Keratinocyte (primary cell): ENCODE measurements around the gene AGFG2. TPM values are rescaled to one million over a fixed set of nuclear protein-coding genes. Genes with fewer than 3 reads are reported as not detected.

Experiments used
- DNase-seq: peaks from one replicate; pipeline ENCODE4 v3.0.0-alpha.2; 2011; ENCODE audit warnings: low read depth, missing footprints, low spot score
- FAIRE-seq: peaks from 2 replicates; lab custom pipeline; 2011; peaks lifted over from hg19 to GRCh38; lab: Jason Lieb, UNC
- H2AFZ ChIP-seq: 2 replicates; pipeline ENCODE4 v1.6.0; 2012; ENCODE audit warnings: low read length, control low read depth, inconsistent platforms; ENCODE audit not compliant: control insufficient read depth
- H3K27ac ChIP-seq: 2 replicates; pipeline ENCODE4 v1.5.1; 2011; ENCODE audit warnings: low read length; ENCODE audit not compliant: control insufficient read depth, insufficient read depth
- H3K27me3 ChIP-seq: 3 replicates; pipeline ENCODE4 v1.6.0; 2011; ENCODE audit warnings: low read length; ENCODE audit not compliant: control insufficient read depth, insufficient read depth; ENCODE audit errors: extremely low read depth
- H3K36me3 ChIP-seq, 2 experiments: 2 replicates in 1 of 2; 3 replicates in 1 of 2; pipeline ENCODE4 v1.5.1; 2011; ENCODE audit warnings: low read length in 2 of 2, mild to moderate bottlenecking in 1 of 2; ENCODE audit not compliant: control insufficient read depth in 2 of 2, insufficient read depth in 2 of 2; ENCODE audit errors: extremely low read depth in 1 of 2
- H3K4me1 ChIP-seq: 3 replicates; pipeline ENCODE4 v1.5.1; 2011; ENCODE audit warnings: low read length; ENCODE audit not compliant: control insufficient read depth, insufficient read depth; ENCODE audit errors: extremely low read depth
- H3K4me2 ChIP-seq: 3 replicates; pipeline ENCODE4 v1.6.0; 2011; ENCODE audit warnings: low read depth, low read length; ENCODE audit not compliant: control insufficient read depth, insufficient read depth; ENCODE audit errors: extremely low read depth
- H3K4me3 ChIP-seq, 3 experiments: fragments of 200-600 bp in 1 of 3; sonication (generic) in 1 of 3; 2 replicates in 2 of 3; 3 replicates in 1 of 3; pipeline ENCODE4 v1.5.1; 2011 to 2016; ENCODE audit warnings: low read length in 3 of 3, mild to moderate bottlenecking in 3 of 3, control low read depth in 2 of 3, inconsistent platforms in 1 of 3, low read depth in 1 of 3, mixed read lengths in 1 of 3, mixed run types in 1 of 3, moderate library complexity in 1 of 3; ENCODE audit not compliant: control insufficient read depth in 2 of 3, insufficient read depth in 2 of 3; ENCODE audit errors: extremely low read depth in 1 of 3
- H3K79me2 ChIP-seq: 2 replicates; pipeline ENCODE4 v1.6.0; 2012; ENCODE audit warnings: low read length; ENCODE audit not compliant: control insufficient read depth, insufficient read depth
- H3K9ac ChIP-seq: 3 replicates; pipeline ENCODE4 v1.6.0; 2011; ENCODE audit warnings: low read length; ENCODE audit not compliant: control insufficient read depth, insufficient read depth; ENCODE audit errors: extremely low read depth
- H3K9me1 ChIP-seq: 3 replicates; pipeline ENCODE4 v1.6.0; 2011; ENCODE audit warnings: low read length; ENCODE audit not compliant: control insufficient read depth, insufficient read depth; ENCODE audit errors: extremely low read depth
- H3K9me3 ChIP-seq: 2 replicates; pipeline ENCODE4 v1.5.1; 2012; ENCODE audit warnings: low read depth, low read length; ENCODE audit not compliant: control insufficient read depth
- H4K20me1 ChIP-seq: 3 replicates; pipeline ENCODE4 v1.6.0; 2011; ENCODE audit warnings: low read length; ENCODE audit not compliant: control insufficient read depth, insufficient read depth; ENCODE audit errors: extremely low read depth
- EZH2 ChIP-seq: IDR thresholded peaks from one replicate; pipeline ENCODE4 v1.6.1; 2012; ENCODE audit warnings: inconsistent platforms, mild to moderate bottlenecking, low read length, moderate library complexity
- dilution Hi-C: fragments of 300-500 bp; cut with MboI; formaldehyde crosslinking; loops from one replicate; pipeline ENCODE4 v1.7.0; 2020; ENCODE audit warnings: low sequenced_read_pairs; ENCODE audit not compliant: extremely low pct_ligation_motif_present
- polyA plus RNA-seq, 5 experiments: library from polyadenylated mRNA; depleted of rRNA in 3 of 5; stranded (reverse) in 3 of 5; stranded (forward) in 1 of 5; unstranded in 1 of 5; fragments of >200 nt; gene quantifications; 1 replicate in 1 of 5; 2 replicates in 3 of 5; 3 replicates in 1 of 5; pipeline versions ENCODE4 v1.2.1 to v1.2.3, GENCODE V29; 2011 to 2012; ENCODE audit warnings: missing spikeins in 2 of 5, low read depth in 1 of 5, low replicate concordance in 1 of 5
- TF ChIP-seq, protein P1 (sequence below), 3 experiments: IDR thresholded peaks in 1 of 3; conservative IDR thresholded peaks in 1 of 3; optimal IDR thresholded peaks in 1 of 3; 2 replicates in 2 of 3; 3 replicates in 1 of 3; pipeline versions ENCODE3 to v1.5.1; 2011; ENCODE audit warnings: low read length in 3 of 3, mild to moderate bottlenecking in 3 of 3, moderate library complexity in 2 of 3, control low read depth in 1 of 3, inconsistent platforms in 1 of 3; ENCODE audit not compliant: insufficient read depth in 2 of 3; ENCODE audit errors: extremely low read depth in 1 of 3

AGFG2 gene
- polyA plus RNA-seq, 1 donor (not counting 4 experiments of a cell fraction or from before 2014, with no cell fraction given): 3.4 TPM

DNA sequence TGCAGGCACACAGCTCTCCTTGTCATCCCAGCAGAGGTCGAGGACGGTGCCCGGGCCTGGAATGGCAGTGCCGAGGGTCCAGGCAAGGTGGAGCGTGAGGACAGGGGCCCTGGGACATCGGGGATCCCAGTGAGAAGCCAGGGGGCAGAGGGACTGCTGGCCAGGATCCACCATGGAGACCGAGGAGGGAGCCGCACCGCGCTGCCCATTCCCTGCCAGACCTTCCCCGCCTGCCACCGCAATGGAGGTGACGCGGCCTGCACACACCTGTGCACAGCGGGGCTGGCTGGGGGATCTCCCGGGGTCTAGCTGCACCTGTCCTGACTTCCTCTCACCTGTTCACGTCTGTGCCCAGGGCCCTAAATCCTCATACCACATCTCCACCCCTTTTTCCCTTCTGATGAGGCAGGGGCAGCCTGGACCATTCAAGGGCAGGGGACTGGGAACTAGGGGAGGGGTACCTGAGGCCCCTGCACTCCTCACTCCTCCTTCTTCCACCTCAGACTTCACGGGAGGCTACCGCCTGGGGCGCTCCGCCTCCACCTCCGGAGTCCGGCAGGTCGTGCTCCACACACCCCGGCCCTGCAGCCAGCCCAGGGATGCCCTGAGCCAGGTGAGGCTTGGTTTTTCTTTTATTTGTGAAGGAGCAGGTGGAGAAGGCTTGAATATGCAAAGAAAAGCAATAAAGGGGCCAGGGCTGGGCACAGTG, 48.4 kb upstream of the AGFG2 start:
- no peak overlapping the region for H3K27ac ChIP-seq
- H4K20me1 ChIP-seq: no peaks in the 10 kb centered on the region
- dilution Hi-C loops: no loop called here
- H3K4me3 ChIP-seq: no peak overlapping the region
- no peaks in the 10 kb centered on the region for H3K36me3 ChIP-seq
- no peaks in the 10 kb centered on the region for H3K9me3 ChIP-seq
- H3K9ac ChIP-seq: no peak overlapping the region
- H3K9me1 ChIP-seq: no peaks in the 10 kb centered on the region
- no peak overlapping the region for H3K4me2 ChIP-seq
- H3K27me3 ChIP-seq: no peaks in the 10 kb centered on the region
- no peak for DNase-seq
- no peak for FAIRE-seq
- peaks cover 12% of the 10 kb centered on the region for H3K4me1 ChIP-seq
- no peak overlapping the region for H2AFZ ChIP-seq
- TF ChIP-seq, protein P1, sequence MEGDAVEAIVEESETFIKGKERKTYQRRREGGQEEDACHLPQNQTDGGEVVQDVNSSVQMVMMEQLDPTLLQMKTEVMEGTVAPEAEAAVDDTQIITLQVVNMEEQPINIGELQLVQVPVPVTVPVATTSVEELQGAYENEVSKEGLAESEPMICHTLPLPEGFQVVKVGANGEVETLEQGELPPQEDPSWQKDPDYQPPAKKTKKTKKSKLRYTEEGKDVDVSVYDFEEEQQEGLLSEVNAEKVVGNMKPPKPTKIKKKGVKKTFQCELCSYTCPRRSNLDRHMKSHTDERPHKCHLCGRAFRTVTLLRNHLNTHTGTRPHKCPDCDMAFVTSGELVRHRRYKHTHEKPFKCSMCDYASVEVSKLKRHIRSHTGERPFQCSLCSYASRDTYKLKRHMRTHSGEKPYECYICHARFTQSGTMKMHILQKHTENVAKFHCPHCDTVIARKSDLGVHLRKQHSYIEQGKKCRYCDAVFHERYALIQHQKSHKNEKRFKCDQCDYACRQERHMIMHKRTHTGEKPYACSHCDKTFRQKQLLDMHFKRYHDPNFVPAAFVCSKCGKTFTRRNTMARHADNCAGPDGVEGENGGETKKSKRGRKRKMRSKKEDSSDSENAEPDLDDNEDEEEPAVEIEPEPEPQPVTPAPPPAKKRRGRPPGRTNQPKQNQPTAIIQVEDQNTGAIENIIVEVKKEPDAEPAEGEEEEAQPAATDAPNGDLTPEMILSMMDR (optimal IDR thresholded peaks at IDR 0.05 in 1 of 3, IDR thresholded peaks at IDR 0.05 in 1 of 3, conservative IDR thresholded peaks at IDR 0.05 in 1 of 3; ENCODE audit: extremely low read depth in 1 of 3, insufficient read depth in 2 of 3, low read length in 3 of 3): no peak
- TF ChIP-seq EZH2: no peak
- no peaks in the 10 kb centered on the region for H3K79me2 ChIP-seq

DNA sequence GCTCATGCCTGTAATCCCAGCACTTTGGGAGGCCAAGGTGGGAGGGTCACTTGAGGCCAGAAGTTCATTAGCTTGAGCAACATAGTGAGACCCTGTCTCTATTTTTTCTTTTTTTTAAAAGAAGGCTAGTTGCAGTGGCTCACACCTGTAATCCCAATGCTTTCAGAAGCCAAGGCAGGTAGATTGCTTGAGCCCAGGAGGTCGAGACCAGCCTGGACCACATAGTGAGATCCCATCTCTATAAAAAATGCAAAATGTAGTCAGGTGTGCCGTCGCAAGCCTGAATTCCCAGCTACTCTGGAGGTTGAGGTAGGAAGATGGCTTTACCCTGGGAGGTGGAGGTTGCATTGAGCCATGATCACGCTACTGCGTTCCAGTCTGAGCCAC, 47.8 kb upstream of the AGFG2 start:
- peaks cover 12% of the 10 kb centered on the region for H3K4me1 ChIP-seq
- no peak overlapping the region for H3K4me2 ChIP-seq
- no peak overlapping the region for H3K4me3 ChIP-seq
- no peaks in the 10 kb centered on the region for H3K36me3 ChIP-seq
- H3K9me3 ChIP-seq: no peaks in the 10 kb centered on the region
- no peak overlapping the region for H3K27ac ChIP-seq
- H3K9ac ChIP-seq: no peak overlapping the region
- no peaks in the 10 kb centered on the region for H4K20me1 ChIP-seq
- FAIRE-seq (no peak), DNase-seq (no peak)
- dilution Hi-C loops: no loop called here
- TF ChIP-seq EZH2: no peak
- TF ChIP-seq, protein P1 (optimal IDR thresholded peaks at IDR 0.05 in 1 of 3, IDR thresholded peaks at IDR 0.05 in 1 of 3, conservative IDR thresholded peaks at IDR 0.05 in 1 of 3; ENCODE audit: extremely low read depth in 1 of 3, insufficient read depth in 2 of 3, low read length in 3 of 3): no peak
- no peaks in the 10 kb centered on the region for H3K9me1 ChIP-seq
- no peaks in the 10 kb centered on the region for H3K79me2 ChIP-seq
- no peaks in the 10 kb centered on the region for H3K27me3 ChIP-seq
- no peak overlapping the region for H2AFZ ChIP-seq
